Measurements from ENCODE around the gene RNU1-3. TPM values are rescaled to one million over a fixed set of nuclear protein-coding genes. Genes with fewer than 3 reads are reported as not detected.
"Not testable (repeated sequence)": the region's sequence is repeated elsewhere in the genome, so short reads cannot be mapped to it uniquely, and the experiment has no call there.

RNU1-3 gene
- polyA plus RNA-seq, 1 donor (not counting 4 experiments of a cell fraction or from before 2014, with no cell fraction given): 67.0 TPM

- Histone ChIP-seq H3K36me3 (ENCODE audit: control insufficient read depth in 2 of 2, extremely low read depth in 1 of 2, insufficient read depth in 2 of 2, low read length in 2 of 2) (peaks cover 13 to 32% of the 10 kb centered on the region in 2 experiments), H2AFZ (ENCODE audit: control insufficient read depth, low read length) (no peak overlapping the region), H3K27ac (ENCODE audit: control insufficient read depth, insufficient read depth, low read length) (no peak overlapping the region), H3K4me3 (ENCODE audit: control insufficient read depth in 2 of 3, extremely low read depth in 1 of 3, insufficient read depth in 2 of 3, low read depth in 1 of 3, low read length in 3 of 3) (no peak overlapping the region), H4K20me1 (ENCODE audit: control insufficient read depth, extremely low read depth, insufficient read depth, low read length) (no peaks in the 10 kb centered on the region), H3K79me2 (ENCODE audit: control insufficient read depth, insufficient read depth, low read length) (no peaks in the 10 kb centered on the region), H3K9me1 (ENCODE audit: control insufficient read depth, extremely low read depth, insufficient read depth, low read length) (no peaks in the 10 kb centered on the region), H3K9ac (ENCODE audit: control insufficient read depth, extremely low read depth, insufficient read depth, low read length) (no peak overlapping the region), H3K9me3 (ENCODE audit: control insufficient read depth, low read depth, low read length) (no peaks in the 10 kb centered on the region), H3K4me2 (ENCODE audit: control insufficient read depth, extremely low read depth, insufficient read depth, low read depth, low read length) (no peak overlapping the region), H3K27me3 (ENCODE audit: control insufficient read depth, extremely low read depth, insufficient read depth, low read length) (no peaks in the 10 kb centered on the region), H3K4me1 (ENCODE audit: control insufficient read depth, extremely low read depth, insufficient read depth, low read length) (no peaks in the 10 kb centered on the region)
- TF ChIP-seq CTCF (optimal IDR thresholded peaks at IDR 0.05 in 1 of 3, IDR thresholded peaks at IDR 0.05 in 1 of 3, conservative IDR thresholded peaks at IDR 0.05 in 1 of 3; ENCODE audit: extremely low read depth in 1 of 3, insufficient read depth in 2 of 3, low read length in 3 of 3): no peak
- TF ChIP-seq EZH2 (IDR thresholded peaks at IDR 0.05; ENCODE audit: low read length): no peak
- DNase-seq (ENCODE audit: low read depth, low spot score) (no peak), FAIRE-seq (no peak)
- dilution Hi-C loops (cut with MboI; ENCODE audit: extremely low pct_ligation_motif_present, low sequenced_read_pairs): no loop called here
Measured at GRCh38 chr1:16631248-16632043, 35.3 kb downstream of the RNU1-3 start.

GRCh38 chr1:16630661-16631247 is 36.0 kb downstream of the RNU1-3 start:
- no peak overlapping the region for H3K4me3 ChIP-seq (ENCODE audit: control insufficient read depth in 2 of 3, extremely low read depth in 1 of 3, insufficient read depth in 2 of 3, low read depth in 1 of 3, low read length in 3 of 3)
- no peak for DNase-seq (ENCODE audit: low read depth, low spot score)
- dilution Hi-C loops (cut with MboI; ENCODE audit: extremely low pct_ligation_motif_present, low sequenced_read_pairs): no loop called here

GRCh38 chr1:16629916-16630530 is 36.7 kb downstream of the RNU1-3 start:
- FAIRE-seq; H3K27me3 ChIP-seq (ENCODE audit: control insufficient read depth, extremely low read depth, insufficient read depth, low read length); H2AFZ ChIP-seq (ENCODE audit: control insufficient read depth, low read length); H3K9ac ChIP-seq (ENCODE audit: control insufficient read depth, extremely low read depth, insufficient read depth, low read length); DNase-seq (ENCODE audit: low read depth, low spot score); H3K9me3 ChIP-seq (ENCODE audit: control insufficient read depth, low read depth, low read length); H3K4me1 ChIP-seq (ENCODE audit: control insufficient read depth, extremely low read depth, insufficient read depth, low read length); H3K4me3 ChIP-seq (ENCODE audit: control insufficient read depth in 2 of 3, extremely low read depth in 1 of 3, insufficient read depth in 2 of 3, low read depth in 1 of 3, low read length in 3 of 3); H3K27ac ChIP-seq (ENCODE audit: control insufficient read depth, insufficient read depth, low read length); H3K4me2 ChIP-seq (ENCODE audit: control insufficient read depth, extremely low read depth, insufficient read depth, low read depth, low read length); dilution Hi-C loops (cut with MboI; ENCODE audit: extremely low pct_ligation_motif_present, low sequenced_read_pairs); H4K20me1 ChIP-seq (ENCODE audit: control insufficient read depth, extremely low read depth, insufficient read depth, low read length); H3K9me1 ChIP-seq (ENCODE audit: control insufficient read depth, extremely low read depth, insufficient read depth, low read length); H3K79me2 ChIP-seq (ENCODE audit: control insufficient read depth, insufficient read depth, low read length): not testable (repeated sequence)
- H3K36me3 ChIP-seq (ENCODE audit: control insufficient read depth in 2 of 2, extremely low read depth in 1 of 2, insufficient read depth in 2 of 2, low read length in 2 of 2): peaks cover 20 to 39% of the 10 kb centered on the region in 2 experiments

More at GRCh38 chr1:16630661-16631247, 36.0 kb downstream of the RNU1-3 start:
- no peak overlapping the region for H3K9ac ChIP-seq (ENCODE audit: control insufficient read depth, extremely low read depth, insufficient read depth, low read length)
- peaks cover 15 to 36% of the 10 kb centered on the region in 2 experiments for H3K36me3 ChIP-seq (ENCODE audit: control insufficient read depth in 2 of 2, extremely low read depth in 1 of 2, insufficient read depth in 2 of 2, low read length in 2 of 2)
- H3K27me3 ChIP-seq (ENCODE audit: control insufficient read depth, extremely low read depth, insufficient read depth, low read length): no peaks in the 10 kb centered on the region
- no peak overlapping the region for H2AFZ ChIP-seq (ENCODE audit: control insufficient read depth, low read length)
- no peaks in the 10 kb centered on the region for H3K9me1 ChIP-seq (ENCODE audit: control insufficient read depth, extremely low read depth, insufficient read depth, low read length)
- H4K20me1 ChIP-seq (ENCODE audit: control insufficient read depth, extremely low read depth, insufficient read depth, low read length): no peaks in the 10 kb centered on the region
- H3K4me1 ChIP-seq (ENCODE audit: control insufficient read depth, extremely low read depth, insufficient read depth, low read length): no peaks in the 10 kb centered on the region
- H3K4me2 ChIP-seq (ENCODE audit: control insufficient read depth, extremely low read depth, insufficient read depth, low read depth, low read length): no peak overlapping the region
- H3K9me3 ChIP-seq (ENCODE audit: control insufficient read depth, low read depth, low read length): no peaks in the 10 kb centered on the region
- H3K27ac ChIP-seq (ENCODE audit: control insufficient read depth, insufficient read depth, low read length): no peak overlapping the region
- no peaks in the 10 kb centered on the region for H3K79me2 ChIP-seq (ENCODE audit: control insufficient read depth, insufficient read depth, low read length)
- FAIRE-seq: no peak
- TF ChIP-seq EZH2 (IDR thresholded peaks at IDR 0.05; ENCODE audit: low read length) (no peak), CTCF (optimal IDR thresholded peaks at IDR 0.05 in 1 of 3, IDR thresholded peaks at IDR 0.05 in 1 of 3, conservative IDR thresholded peaks at IDR 0.05 in 1 of 3; ENCODE audit: extremely low read depth in 1 of 3, insufficient read depth in 2 of 3, low read length in 3 of 3) (no peak)
